Right lobe of liver (tissue), 6 donors: Measurements from ENCODE around the gene BMX. TPM values are rescaled to one million over a fixed set of nuclear protein-coding genes. Genes with fewer than 3 reads are reported as not detected.
A peak's percentile ranks its signal among the peaks of the same experiment; 100 is the strongest.

ENCODE experiments used
- ATAC-seq, 4 donors: fragments of 200-7000 bp; cut with Tn5 transposase; one replicate each; pipeline ENCODE4 v1.9.1; 2020; ENCODE audit warnings: mild to moderate bottlenecking in 4 of 4, moderate library complexity in 4 of 4
- DNase-seq, 3 donors: peaks; one replicate each; pipeline ENCODE4 v3.0.0-alpha.2; 2020
- H3K27ac ChIP-seq, 3 donors: fragments of 200-600 bp; one replicate each; pipeline ENCODE4 v1.8.0; 2022
- H3K27me3 ChIP-seq, 2 donors: fragments of 200-600 bp; one replicate each; pipeline ENCODE4 v1.8.0; 2022
- H3K36me3 ChIP-seq, 4 donors: fragments of 200-600 bp; sonication (generic) in 1 of 4; one replicate each; pipeline versions ENCODE4 v1.5.1 to v1.8.0; 2017 to 2022; ENCODE audit warnings: control low read depth in 1 of 4
- H3K4me1 ChIP-seq, 4 donors: fragments of 200-600 bp; sonication (generic) in 1 of 4; one replicate each; pipeline versions ENCODE4 v1.5.1 to v1.8.0; 2017 to 2022; ENCODE audit warnings: control low read depth in 1 of 4
- H3K4me3 ChIP-seq, 3 donors: fragments of 200-600 bp; one replicate each; pipeline ENCODE4 v1.8.0; 2022
- H3K9me3 ChIP-seq, 4 donors: fragments of 200-600 bp; sonication (generic) in 1 of 4; one replicate each; pipeline versions ENCODE4 v1.5.1 to v1.8.0; 2017 to 2022; ENCODE audit warnings: control low read depth in 1 of 4
- POLR2A ChIP-seq: fragments of 450-650 bp; IDR thresholded peaks from one replicate; pipeline ENCODE4 v1.6.1; 2017; ENCODE audit warnings: antibody characterized with exemption, mild to moderate bottlenecking
- WGBS: methylation state at CpG from one replicate; pipeline ENCODE4 v1.1.6; 2018; ENCODE audit warnings: low coverage, low lambda C conversion rate; ENCODE audit not compliant: insufficient coverage; ENCODE audit errors: missing lambda C conversion rate; 5-methylcytosine and 5-hydroxymethylcytosine counted together
- intact Hi-C, 2 donors: fragments of 100-400 bp; cut with DNase I; formaldehyde crosslinking; loops; one replicate each; pipeline versions ENCODE4 v1.11.2 to v1.14.1; 2022
- total RNA-seq, 6 experiments: library from RNA; depleted of rRNA in 2 of 6; stranded (reverse); fragments of >200 nt in 2 of 6; fragmentation: NEBNext Ultra II Directional in 3 of 6; extraction: Animal tissue kit (Norgen Biotek cat#: 25700) in 3 of 6; gene quantifications; one replicate each; pipeline versions ENCODE4 v1.1.0 to v1.2.4, GENCODE V29; 2016 to 2023
- TF ChIP-seq, protein P1 (sequence below), 4 donors: fragments of 200-600 bp in 3 of 4; fragments of 450-650 bp in 1 of 4; IDR thresholded peaks; one replicate each; pipeline versions ENCODE4 v1.5.1 to v1.8.0; 2016 to 2022; ENCODE audit warnings: antibody characterized with exemption in 4 of 4, mild to moderate bottlenecking in 2 of 4
- donor health status: DM: no; HTN: yes; CAD: no.
- donor health status: DM: no; HTN: no; CAD: no.
- donor health status: DM: no; HTN: no; CAD: no.
- donor health status: DM: no; HTN: yes; CAD: no.
- donor health status: DM: no; HTN: yes; CAD: no.

Gene BMX
- total RNA-seq, 6 experiments from 2014 or later: 0.33 to 1.7 (median 0.45) TPM

DNA sequence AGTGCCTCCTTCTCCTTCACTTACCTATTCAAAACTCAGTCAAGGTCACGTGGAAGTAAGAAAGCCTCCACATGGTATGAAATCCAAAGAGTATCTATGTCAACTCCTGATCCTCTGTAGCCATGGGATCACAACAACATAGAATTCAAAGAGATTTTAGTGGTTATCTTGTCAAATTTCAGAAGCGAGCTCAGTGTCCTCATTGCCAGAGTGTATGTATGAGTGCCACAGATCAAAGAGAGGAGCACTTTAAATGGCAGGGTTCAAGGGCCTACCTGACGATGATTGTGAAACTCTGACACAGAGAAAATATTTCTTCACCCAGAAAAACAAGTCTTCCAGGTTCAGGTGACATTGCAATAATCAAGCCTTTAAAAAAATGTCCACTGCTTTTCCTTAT, 101.3 kb downstream of the BMX start:
- Histone ChIP-seq H3K27me3 (no peaks in the 10 kb centered on the region), H3K4me1 (peaks cover 0 to 14% (median 0%) of the 10 kb centered on the region in 4 donors), H3K9me3 (no peaks in the 10 kb centered on the region), H3K36me3 (no peaks in the 10 kb centered on the region), H3K4me3 (no peak overlapping the region), H3K27ac (no peak overlapping the region)
- 39% methylated on average over 3 of the region's 3 CpGs for WGBS
- ATAC-seq (peak; percentile 26 to 82 (median 50)), DNase-seq (no peak)
- no peak for TF ChIP-seq POLR2A
- TF ChIP-seq, protein P1, sequence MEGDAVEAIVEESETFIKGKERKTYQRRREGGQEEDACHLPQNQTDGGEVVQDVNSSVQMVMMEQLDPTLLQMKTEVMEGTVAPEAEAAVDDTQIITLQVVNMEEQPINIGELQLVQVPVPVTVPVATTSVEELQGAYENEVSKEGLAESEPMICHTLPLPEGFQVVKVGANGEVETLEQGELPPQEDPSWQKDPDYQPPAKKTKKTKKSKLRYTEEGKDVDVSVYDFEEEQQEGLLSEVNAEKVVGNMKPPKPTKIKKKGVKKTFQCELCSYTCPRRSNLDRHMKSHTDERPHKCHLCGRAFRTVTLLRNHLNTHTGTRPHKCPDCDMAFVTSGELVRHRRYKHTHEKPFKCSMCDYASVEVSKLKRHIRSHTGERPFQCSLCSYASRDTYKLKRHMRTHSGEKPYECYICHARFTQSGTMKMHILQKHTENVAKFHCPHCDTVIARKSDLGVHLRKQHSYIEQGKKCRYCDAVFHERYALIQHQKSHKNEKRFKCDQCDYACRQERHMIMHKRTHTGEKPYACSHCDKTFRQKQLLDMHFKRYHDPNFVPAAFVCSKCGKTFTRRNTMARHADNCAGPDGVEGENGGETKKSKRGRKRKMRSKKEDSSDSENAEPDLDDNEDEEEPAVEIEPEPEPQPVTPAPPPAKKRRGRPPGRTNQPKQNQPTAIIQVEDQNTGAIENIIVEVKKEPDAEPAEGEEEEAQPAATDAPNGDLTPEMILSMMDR (IDR thresholded peaks at IDR 0.05): no peak
- intact Hi-C loops: no loop called here

- intact Hi-C loops: no loop called here
- TF ChIP-seq POLR2A: no peak
- TF ChIP-seq, protein P1 (IDR thresholded peaks at IDR 0.05): no peak
- Histone ChIP-seq H3K4me1 (peaks cover 0 to 14% (median 0%) of the 10 kb centered on the region in 4 donors), H3K36me3 (no peaks in the 10 kb centered on the region), H3K9me3 (no peaks in the 10 kb centered on the region), H3K27me3 (no peaks in the 10 kb centered on the region), H3K27ac (no peak overlapping the region), H3K4me3 (no peak overlapping the region)
- DNase-seq (no peak), ATAC-seq (no peak)
- WGBS: 57% methylated on average over 5 of the region's 5 CpGs
These were observed 102.2 kb downstream of the BMX start for GRCh38 chrX:15602761-15603160.

GRCh38 chrX:15605226-15605625, 104.6 kb downstream of the BMX start:
- no peak for DNase-seq
- no peaks in the 10 kb centered on the region for H3K36me3 ChIP-seq
- no peaks in the 10 kb centered on the region for H3K9me3 ChIP-seq
- ATAC-seq: no peak
- intact Hi-C loops: no loop called here
- no peak for TF ChIP-seq POLR2A
- TF ChIP-seq, protein P1 (IDR thresholded peaks at IDR 0.05): no peak
- H3K27ac ChIP-seq: no peak overlapping the region
- H3K4me1 ChIP-seq: peaks cover 0 to 14% (median 0%) of the 10 kb centered on the region in 4 donors
- 56% methylated on average over 1 of the region's 1 CpG for WGBS
- no peak overlapping the region for H3K4me3 ChIP-seq
- no peaks in the 10 kb centered on the region for H3K27me3 ChIP-seq

Other genes with a start within 250 kb of the BMX start
- 1 to 10 TPM; 1.3 to 7.4 (median 3.5) TPM for gene ASB9, start 230.7 kb upstream of the BMX start, total RNA-seq
- gene ASB11, start 185.2 kb upstream of the BMX start, total RNA-seq: not detected
- 10 to 100 TPM in 1 of 6 experiments, 1 to 10 TPM in 5; 4.8 to 12.5 (median 7.3) TPM for gene PIGA, start 165.3 kb upstream of the BMX start, total RNA-seq
- gene VEGFD, start 116.4 kb upstream of the BMX start, total RNA-seq: under 1 TPM; 0.22 to 0.49 (median 0.33) TPM
- gene PIR, start 7.5 kb upstream of the BMX start, total RNA-seq: 10 to 100 TPM; 13.3 to 42.1 (median 23.1) TPM
- gene ACE2, start 100.2 kb downstream of the BMX start, total RNA-seq: 1 to 10 TPM in 4 of 6 experiments, under 1 TPM in 2; 0.92 to 8.7 (median 1.4) TPM
- 10 to 100 TPM in 5 of 6 experiments, 1 to 10 TPM in 1; 8.8 to 14.0 (median 10.2) TPM for gene CLTRN, start 164.0 kb downstream of the BMX start, total RNA-seq
- gene CA5B, start 237.5 kb downstream of the BMX start, total RNA-seq: 1 to 10 TPM; 1.5 to 4.3 (median 2.8) TPM